Mucosa of rectum (tissue), 2 donors: ENCODE measurements around the gene UGT1A3.

Experiments used
- H3K27ac ChIP-seq, 2 donors: one replicate each; pipeline ENCODE4 v1.7.0; 2013; ENCODE audit warnings: inconsistent platforms in 2 of 2, low read depth in 2 of 2, low read length in 2 of 2
- H3K27me3 ChIP-seq, 2 donors: one replicate each; pipeline ENCODE4 v1.7.0; 2013; ENCODE audit warnings: low read length in 2 of 2; ENCODE audit not compliant: control insufficient read depth in 2 of 2, insufficient read depth in 2 of 2
- H3K36me3 ChIP-seq, 2 donors: one replicate each; pipeline ENCODE4 v1.7.0; 2013; ENCODE audit warnings: low read length in 2 of 2; ENCODE audit not compliant: control insufficient read depth in 2 of 2, insufficient read depth in 2 of 2
- H3K4me1 ChIP-seq, 2 donors: one replicate each; pipeline ENCODE4 v1.7.0; 2013; ENCODE audit warnings: low read length in 2 of 2, mild to moderate bottlenecking in 1 of 2; ENCODE audit not compliant: control insufficient read depth in 2 of 2, insufficient read depth in 2 of 2
- H3K4me3 ChIP-seq, 2 donors: one replicate each; pipeline ENCODE4 v1.7.0; 2013; ENCODE audit warnings: low read length in 2 of 2
- H3K9ac ChIP-seq, 2 donors: one replicate each; pipeline ENCODE4 v1.7.0; 2013; ENCODE audit warnings: low read length in 2 of 2, low read depth in 1 of 2, mild to moderate bottlenecking in 1 of 2
- H3K9me3 ChIP-seq, 2 donors: one replicate each; pipeline ENCODE4 v1.7.0; 2013; ENCODE audit warnings: low read length in 2 of 2; ENCODE audit not compliant: control insufficient read depth in 2 of 2
- donor health status: healthy.
- donor health status: Normal muscosa, but diverticular disease.

Gene UGT1A3

GRCh38 chr2:233756429-233757081, 27.7 kb downstream of the UGT1A3 start:
- Histone ChIP-seq H3K9me3 (no peaks in the 10 kb centered on the region), H3K27ac (no peak overlapping the region), H3K4me1 (peaks cover 7 to 26% of the 10 kb centered on the region in 2 donors), H3K4me3 (no peak overlapping the region), H3K36me3 (peaks cover 0 to 3% of the 10 kb centered on the region in 2 donors), H3K9ac (no peak overlapping the region), H3K27me3 (no peaks in the 10 kb centered on the region)

- no peak overlapping the region for H3K4me3 ChIP-seq
- no peak overlapping the region for H3K9ac ChIP-seq
- H3K36me3 ChIP-seq, result peaks cover 0 to 3% of the 10 kb centered on the region in 2 donors
- no peaks in the 10 kb centered on the region for H3K27me3 ChIP-seq
- H3K9me3 ChIP-seq, result no peaks in the 10 kb centered on the region
- no peak overlapping the region for H3K27ac ChIP-seq
- H3K4me1 ChIP-seq, result peaks cover 7 to 28% of the 10 kb centered on the region in 2 donors
Measured at GRCh38 chr2:233758141-233758540, 29.3 kb downstream of the UGT1A3 start.

- H3K27me3 ChIP-seq, result no peaks in the 10 kb centered on the region
- H3K36me3 ChIP-seq, result peaks cover 0 to 3% of the 10 kb centered on the region in 2 donors
- no peak overlapping the region for H3K27ac ChIP-seq
- no peak overlapping the region for H3K9ac ChIP-seq
- no peak overlapping the region for H3K4me3 ChIP-seq
- H3K4me1 ChIP-seq, result peaks cover 7 to 33% of the 10 kb centered on the region in 2 donors
- no peaks in the 10 kb centered on the region for H3K9me3 ChIP-seq
Measured at GRCh38 chr2:233758849-233759248, 30.0 kb downstream of the UGT1A3 start.

GRCh38 chr2:233760043-233760442, 31.2 kb downstream of the UGT1A3 start, which contains the start of gene UGT1A1:
UGT1A1 (plus strand) TSS chr2:233760270; CDS start chr2:233760288, 18 bp downstream.
- Histone ChIP-seq H3K4me1 (peaks cover 10 to 35% of the 10 kb centered on the region in 2 donors), H3K27me3 (no peaks in the 10 kb centered on the region), H3K36me3 (peaks cover 0 to 3% of the 10 kb centered on the region in 2 donors), H3K9ac (no peak within 1 kb of the TSS), H3K9me3 (no peaks in the 10 kb centered on the region), H3K27ac (no peak within 1 kb of the TSS), H3K4me3 (no peak within 1 kb of the TSS)

- no peak overlapping the region for H3K4me3 ChIP-seq
- no peaks in the 10 kb centered on the region for H3K27me3 ChIP-seq
- H3K4me1 ChIP-seq, result peaks cover 10 to 35% of the 10 kb centered on the region in 2 donors
- H3K9me3 ChIP-seq, result no peaks in the 10 kb centered on the region
- H3K36me3 ChIP-seq, result peaks cover 0 to 3% of the 10 kb centered on the region in 2 donors
- H3K27ac ChIP-seq, result no peak overlapping the region
- no peak overlapping the region for H3K9ac ChIP-seq
Measured at GRCh38 chr2:233761040-233761769, 32.4 kb downstream of the UGT1A3 start.

GRCh38 chr2:233764264-233764663, 35.4 kb downstream of the UGT1A3 start:
- H3K27me3 ChIP-seq, result no peaks in the 10 kb centered on the region
- H3K27ac ChIP-seq, result peak overlapping the region; percentile 26 to 65
- H3K9ac ChIP-seq, result no peak overlapping the region
- H3K36me3 ChIP-seq, result peaks cover 4 to 11% of the 10 kb centered on the region in 2 donors
- H3K4me1 ChIP-seq, result peaks cover 4 to 11% of the 10 kb centered on the region in 2 donors
- no peaks in the 10 kb centered on the region for H3K9me3 ChIP-seq
- H3K4me3 ChIP-seq, result no peak overlapping the region

- Histone ChIP-seq H3K27me3 (no peaks in the 10 kb centered on the region), H3K9ac (no peak overlapping the region), H3K27ac (peak overlapping the region; percentile 26 to 65), H3K4me3 (no peak overlapping the region), H3K9me3 (no peaks in the 10 kb centered on the region), H3K36me3 (peaks cover 5 to 14% of the 10 kb centered on the region in 2 donors), H3K4me1 (peaks cover 4 to 11% of the 10 kb centered on the region in 2 donors)
Measured at GRCh38 chr2:233764761-233765160, 35.9 kb downstream of the UGT1A3 start.

GRCh38 chr2:233766416-233766815, 37.6 kb downstream of the UGT1A3 start:
- Histone ChIP-seq H3K36me3 (peaks cover 5 to 13% of the 10 kb centered on the region in 2 donors), H3K27me3 (no peaks in the 10 kb centered on the region), H3K27ac (no peak overlapping the region), H3K9me3 (no peaks in the 10 kb centered on the region), H3K4me1 (peaks cover 4 to 9% of the 10 kb centered on the region in 2 donors), H3K4me3 (no peak overlapping the region), H3K9ac (no peak overlapping the region)

GRCh38 chr2:233768076-233768475, 39.2 kb downstream of the UGT1A3 start:
- Histone ChIP-seq H3K9me3 (no peaks in the 10 kb centered on the region), H3K36me3 (peaks cover 11 to 17% of the 10 kb centered on the region in 2 donors), H3K4me1 (peaks cover 4 to 7% of the 10 kb centered on the region in 2 donors), H3K9ac (no peak overlapping the region), H3K27me3 (no peaks in the 10 kb centered on the region), H3K4me3 (no peak overlapping the region), H3K27ac (no peak overlapping the region)

- H3K27ac ChIP-seq, result no peak overlapping the region
- H3K9me3 ChIP-seq, result no peaks in the 10 kb centered on the region
- no peaks in the 10 kb centered on the region for H3K27me3 ChIP-seq
- H3K4me1 ChIP-seq, result peaks cover 0 to 4% of the 10 kb centered on the region in 2 donors
- H3K36me3 ChIP-seq, result peaks cover 11 to 17% of the 10 kb centered on the region in 2 donors
- no peak overlapping the region for H3K9ac ChIP-seq
- H3K4me3 ChIP-seq, result no peak overlapping the region
Measured at GRCh38 chr2:233769260-233769659, 40.4 kb downstream of the UGT1A3 start.
